ENCODE data around the gene PIGL. TPM values are rescaled to one million over a fixed set of nuclear protein-coding genes. Genes with fewer than 3 reads are reported as not detected.
"Not testable (repeated sequence)": the region's sequence is repeated elsewhere in the genome, so short reads cannot be mapped to it uniquely, and the experiment has no call there.

The PIGL gene
- polyA plus RNA-seq = 49.0 TPM
- long read RNA-seq, donor 1, partial matches to known transcripts = 18 of 67 reads
- long read RNA-seq, donor 1, other reads (novel, unspliced or antisense) = 45 of 67 reads
- long read RNA-seq, donor 2, partial matches to known transcripts = 0 of 3 reads
- long read RNA-seq, donor 2, other reads (novel, unspliced or antisense) = 0 of 3 reads
- long read RNA-seq, donor 3 = 0 reads
- long read RNA-seq, donor 4, partial matches to known transcripts = 0 of 11 reads
- long read RNA-seq, donor 4, other reads (novel, unspliced or antisense) = 11 of 11 reads
- long read RNA-seq, donor 5, partial matches to known transcripts = 6 of 50 reads
- long read RNA-seq, donor 5, other reads (novel, unspliced or antisense) = 42 of 50 reads
- long read RNA-seq, donor 6, partial matches to known transcripts = 0 of 2 reads
- long read RNA-seq, donor 6, other reads (novel, unspliced or antisense) = 0 of 2 reads
- long read RNA-seq, donor 7 = 0 reads
- long read RNA-seq, donor 8, partial matches to known transcripts = 0 of 6 reads
- long read RNA-seq, donor 8, other reads (novel, unspliced or antisense) = 0 of 6 reads
- long read RNA-seq, donor 9, partial matches to known transcripts = 36 of 89 reads
- long read RNA-seq, donor 9, other reads (novel, unspliced or antisense) = 47 of 89 reads
- long read RNA-seq, donor 10, transcript PIGL-205 (2 exons, 888 nt) = major isoform, 6 of 8 reads
- long read RNA-seq, donor 10, partial matches to known transcripts = 0 of 8 reads
- long read RNA-seq, donor 10, other reads (novel, unspliced or antisense) = 0 of 8 reads
- long read RNA-seq, donor 11, partial matches to known transcripts = 0 of 3 reads
- long read RNA-seq, donor 11, other reads (novel, unspliced or antisense) = 0 of 3 reads

DNA sequence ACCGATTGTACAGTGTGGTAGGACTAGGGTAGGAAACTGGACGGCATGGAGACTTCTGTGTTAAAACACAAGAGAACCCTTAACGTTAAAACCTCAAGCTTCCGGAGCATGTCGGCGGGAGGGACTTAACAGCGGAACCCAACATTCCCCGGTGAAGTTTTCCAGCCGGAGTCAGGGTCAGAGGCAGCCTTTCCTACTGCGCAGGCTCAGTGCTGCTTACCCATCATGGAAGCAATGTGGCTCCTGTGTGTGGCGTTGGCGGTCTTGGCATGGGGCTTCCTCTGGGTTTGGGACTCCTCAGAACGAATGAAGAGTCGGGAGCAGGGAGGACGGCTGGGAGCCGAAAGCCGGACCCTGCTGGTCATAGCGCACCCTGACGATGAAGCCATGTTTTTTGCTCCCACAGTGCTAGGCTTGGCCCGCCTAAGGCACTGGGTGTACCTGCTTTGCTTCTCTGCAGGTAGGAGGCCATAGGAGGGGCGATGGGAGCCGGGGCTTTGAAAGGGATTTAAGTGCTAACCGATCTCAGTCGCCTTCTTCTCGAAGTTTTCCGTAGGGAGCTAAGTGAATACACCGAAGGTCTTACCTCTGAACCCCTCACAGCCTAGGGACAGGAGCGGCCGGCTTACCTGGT lies at the start of gene PIGL:
Gene PIGL (plus strand): TSS at position 209 of the 634 bp plus-strand sequence. CDS start 17 bp downstream, at position 226.
- H3K27ac ChIP-seq (ENCODE audit: low read length) = peak within 1 kb of the TSS; percentile 93

DNA sequence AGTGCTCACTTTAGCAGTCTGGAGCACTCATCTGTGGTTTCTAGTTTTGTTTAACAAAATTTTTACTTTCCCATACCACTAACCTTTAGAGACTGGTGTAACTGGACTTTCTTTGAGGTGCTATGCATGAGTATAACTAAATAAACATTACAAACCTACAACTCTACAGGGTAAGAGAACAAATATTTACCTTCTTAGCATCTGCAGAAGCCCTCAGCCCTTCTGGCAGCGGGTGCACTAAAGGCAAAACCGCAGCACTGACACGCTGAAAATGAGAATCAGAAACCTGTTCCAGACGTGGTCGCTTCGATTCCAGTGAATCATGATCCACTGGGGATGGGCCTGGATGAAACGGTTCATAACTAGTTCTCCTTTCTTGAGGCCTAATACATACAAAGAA lies 45.4 kb upstream of the PIGL start:
- peaks cover 23% of the 10 kb centered on the region for H3K36me3 ChIP-seq (ENCODE audit: control insufficient read depth, insufficient read depth, low read length)
- no peaks in the 10 kb centered on the region for H3K9me3 ChIP-seq (ENCODE audit: control insufficient read depth, low read depth, low read length)
- peak in 1 of 2 donors; percentile 8 for DNase-seq
- H3K4me1 ChIP-seq (ENCODE audit: control insufficient read depth, insufficient read depth, low read length) = no peaks in the 10 kb centered on the region
- no peak overlapping the region for H3K4me3 ChIP-seq (ENCODE audit: low read length)
- WGBS (ENCODE audit: insufficient coverage, low lambda C conversion rate) = no CpG with 5 or more reads among the region's 7 CpGs
- no peak overlapping the region for H3K27ac ChIP-seq (ENCODE audit: low read length)
- no peaks in the 10 kb centered on the region for H3K27me3 ChIP-seq (ENCODE audit: control insufficient read depth, insufficient read depth, low read length)

More for the DNA sequence above, at the start of gene PIGL:
- H3K9me3 ChIP-seq (ENCODE audit: control insufficient read depth, low read depth, low read length) = peaks cover 3% of the 10 kb centered on the region
- H3K36me3 ChIP-seq (ENCODE audit: control insufficient read depth, insufficient read depth, low read length) = no peaks in the 10 kb centered on the region
- peak within 1 kb of the TSS; percentile 81 for H3K4me3 ChIP-seq (ENCODE audit: low read length)
- no CpG with 5 or more reads among the region's 29 CpGs for WGBS (ENCODE audit: insufficient coverage, low lambda C conversion rate)
- DNase-seq = peak; percentile 91 to 93
- H3K27me3 ChIP-seq (ENCODE audit: control insufficient read depth, insufficient read depth, low read length) = no peaks in the 10 kb centered on the region
- peaks cover 10% of the 10 kb centered on the region for H3K4me1 ChIP-seq (ENCODE audit: control insufficient read depth, insufficient read depth, low read length)

DNA sequence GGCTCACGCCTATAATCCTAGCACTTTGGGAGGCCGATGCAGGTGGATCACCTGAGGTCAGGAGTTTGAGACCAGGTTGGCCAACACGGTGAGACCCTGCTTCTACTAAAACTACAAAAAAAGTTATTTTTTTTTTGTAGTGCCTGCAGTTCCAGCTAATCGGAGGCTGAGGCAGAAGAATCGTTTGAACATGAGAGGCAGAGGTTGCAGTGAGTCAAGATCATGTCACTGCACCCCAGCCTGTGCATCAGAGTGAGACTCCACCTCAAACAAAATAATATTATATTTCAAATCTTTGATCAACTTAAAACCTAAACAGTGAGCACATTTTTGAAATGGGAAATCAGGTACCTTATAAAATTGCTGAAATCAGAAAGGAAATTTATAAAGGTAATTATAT lies 38.2 kb upstream of the PIGL start:
- no peak for DNase-seq
- Histone ChIP-seq H3K36me3 (ENCODE audit: control insufficient read depth, insufficient read depth, low read length) (peaks cover 21% of the 10 kb centered on the region), H3K4me3 (ENCODE audit: low read length) (no peak overlapping the region), H3K27ac (ENCODE audit: low read length) (no peak overlapping the region), H3K9me3 (ENCODE audit: control insufficient read depth, low read depth, low read length) (no peaks in the 10 kb centered on the region), H3K4me1 (ENCODE audit: control insufficient read depth, insufficient read depth, low read length) (no peaks in the 10 kb centered on the region), H3K27me3 (ENCODE audit: control insufficient read depth, insufficient read depth, low read length) (no peaks in the 10 kb centered on the region)
- no CpG with 5 or more reads among the region's 5 CpGs for WGBS (ENCODE audit: insufficient coverage, low lambda C conversion rate)

DNA sequence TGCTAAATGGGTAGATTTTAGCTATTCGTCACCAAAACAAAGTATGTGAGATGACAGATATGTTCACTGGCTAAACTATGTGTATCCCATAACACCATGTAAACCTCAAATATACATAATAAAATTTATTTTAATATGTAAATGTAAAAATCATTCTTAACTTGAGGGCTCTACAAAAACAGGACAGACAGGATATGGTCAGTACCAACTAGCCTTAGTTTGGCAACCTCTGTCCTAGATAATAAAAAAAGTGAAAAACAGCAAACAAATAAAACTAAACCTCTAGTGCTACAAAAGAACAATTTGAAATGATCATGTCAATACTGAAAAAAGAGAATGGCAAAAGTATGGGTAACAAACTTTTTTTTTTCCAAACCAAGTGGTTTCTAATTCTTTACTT lies 35.4 kb upstream of the PIGL start:
- Histone ChIP-seq H3K27me3 (ENCODE audit: control insufficient read depth, insufficient read depth, low read length) (no peaks in the 10 kb centered on the region), H3K4me3 (ENCODE audit: low read length) (no peak overlapping the region), H3K27ac (ENCODE audit: low read length) (no peak overlapping the region), H3K4me1 (ENCODE audit: control insufficient read depth, insufficient read depth, low read length) (no peaks in the 10 kb centered on the region), H3K9me3 (ENCODE audit: control insufficient read depth, low read depth, low read length) (no peaks in the 10 kb centered on the region), H3K36me3 (ENCODE audit: control insufficient read depth, insufficient read depth, low read length) (peaks cover 37% of the 10 kb centered on the region)
- WGBS (ENCODE audit: insufficient coverage, low lambda C conversion rate) = no CpG with 5 or more reads among the region's 1 CpG
- no peak for DNase-seq

DNA sequence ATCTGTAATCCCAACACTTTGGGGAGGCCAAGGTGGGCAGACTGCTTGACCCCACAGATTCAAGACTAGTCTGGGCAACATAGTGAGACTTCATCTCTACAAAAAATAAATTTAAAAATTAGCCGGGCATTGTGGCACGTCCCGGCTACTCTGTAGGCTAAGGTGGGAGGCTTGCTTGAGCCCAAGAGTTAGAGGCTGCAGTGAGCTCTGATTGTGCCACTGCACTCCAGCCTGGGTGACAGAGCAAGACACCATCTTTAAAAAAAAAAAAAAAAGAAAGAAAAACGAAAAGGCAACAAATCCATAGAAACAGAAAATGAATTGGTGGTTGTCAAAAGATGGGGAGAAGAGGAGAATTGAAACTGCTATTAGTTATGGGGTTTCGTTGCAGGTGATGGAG lies 29.4 kb upstream of the PIGL start:
- H3K27ac ChIP-seq (ENCODE audit: low read length) = no peak overlapping the region
- no peaks in the 10 kb centered on the region for H3K9me3 ChIP-seq (ENCODE audit: control insufficient read depth, low read depth, low read length)
- no peak overlapping the region for H3K4me3 ChIP-seq (ENCODE audit: low read length)
- WGBS (ENCODE audit: insufficient coverage, low lambda C conversion rate) = 100% methylated on average over 3 of the region's 5 CpGs
- no peaks in the 10 kb centered on the region for H3K27me3 ChIP-seq (ENCODE audit: control insufficient read depth, insufficient read depth, low read length)
- DNase-seq = no peak
- H3K36me3 ChIP-seq (ENCODE audit: control insufficient read depth, insufficient read depth, low read length) = peaks cover 54% of the 10 kb centered on the region
- no peaks in the 10 kb centered on the region for H3K4me1 ChIP-seq (ENCODE audit: control insufficient read depth, insufficient read depth, low read length)

DNA sequence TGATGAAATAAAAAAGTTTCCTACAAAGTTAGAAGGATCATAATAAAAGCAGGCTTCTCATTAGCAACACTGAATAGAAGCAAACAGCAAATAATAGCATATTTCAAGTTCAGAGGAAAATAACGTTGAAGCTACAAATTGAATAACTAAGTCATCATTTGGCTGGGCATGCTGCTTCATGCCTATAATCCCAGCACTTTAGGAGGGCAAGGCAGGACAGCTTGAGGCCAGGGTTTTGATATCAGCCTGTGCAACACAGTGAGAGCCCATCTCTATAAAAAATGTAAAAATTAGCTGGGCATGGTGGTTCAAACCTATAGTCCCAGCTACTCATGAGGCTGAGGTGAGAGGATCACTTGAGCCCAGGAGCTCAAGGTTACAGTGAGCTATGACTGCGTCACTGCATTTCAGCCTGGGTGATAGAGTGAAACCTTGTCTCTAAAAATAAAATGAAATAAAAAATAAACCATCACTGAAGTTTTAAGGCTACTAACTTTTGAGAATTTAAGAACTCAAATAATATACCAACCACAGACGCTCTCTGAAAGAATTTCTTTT lies 27.1 kb upstream of the PIGL start:
- 100% methylated on average over 1 of the region's 3 CpGs for WGBS (ENCODE audit: insufficient coverage, low lambda C conversion rate)
- no peaks in the 10 kb centered on the region for H3K4me1 ChIP-seq (ENCODE audit: control insufficient read depth, insufficient read depth, low read length)
- no peaks in the 10 kb centered on the region for H3K27me3 ChIP-seq (ENCODE audit: control insufficient read depth, insufficient read depth, low read length)
- no peak overlapping the region for H3K4me3 ChIP-seq (ENCODE audit: low read length)
- DNase-seq = no peak
- no peak overlapping the region for H3K27ac ChIP-seq (ENCODE audit: low read length)
- no peaks in the 10 kb centered on the region for H3K9me3 ChIP-seq (ENCODE audit: control insufficient read depth, low read depth, low read length)
- H3K36me3 ChIP-seq (ENCODE audit: control insufficient read depth, insufficient read depth, low read length) = peaks cover 59% of the 10 kb centered on the region

DNA sequence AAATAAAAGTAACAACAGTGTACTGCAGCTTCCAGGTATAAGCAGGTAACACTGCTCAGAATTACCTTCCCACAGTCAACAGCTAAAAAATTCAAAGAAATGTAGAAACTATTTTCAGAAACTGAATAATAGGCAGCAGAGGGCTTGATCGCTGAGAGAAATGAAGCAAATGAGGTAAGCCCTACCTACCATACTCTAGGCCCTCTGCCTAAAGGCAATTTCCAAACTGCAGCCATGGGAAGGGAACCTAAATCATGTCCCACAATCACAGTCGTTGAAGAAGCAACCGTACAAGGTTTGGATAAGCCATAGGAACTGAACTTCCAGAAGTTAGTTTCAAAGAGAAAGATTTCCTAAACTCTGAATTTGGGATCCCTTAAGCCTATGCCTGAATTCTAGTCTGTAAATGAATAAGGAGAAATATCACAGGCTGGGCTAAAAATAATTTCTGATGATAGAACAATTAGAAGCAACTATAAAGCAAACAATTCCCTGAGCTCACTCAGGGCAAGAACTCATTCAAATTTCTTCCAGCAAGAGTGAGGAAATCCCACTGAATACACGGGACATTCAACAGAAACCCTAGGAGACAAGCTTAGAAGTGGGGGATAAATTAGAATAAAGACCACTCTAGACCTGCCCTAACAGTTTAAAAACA lies 26.2 kb upstream of the PIGL start:
- no peak overlapping the region for H3K4me3 ChIP-seq (ENCODE audit: low read length)
- WGBS (ENCODE audit: insufficient coverage, low lambda C conversion rate) = no CpG with 5 or more reads among the region's 4 CpGs

DNA sequence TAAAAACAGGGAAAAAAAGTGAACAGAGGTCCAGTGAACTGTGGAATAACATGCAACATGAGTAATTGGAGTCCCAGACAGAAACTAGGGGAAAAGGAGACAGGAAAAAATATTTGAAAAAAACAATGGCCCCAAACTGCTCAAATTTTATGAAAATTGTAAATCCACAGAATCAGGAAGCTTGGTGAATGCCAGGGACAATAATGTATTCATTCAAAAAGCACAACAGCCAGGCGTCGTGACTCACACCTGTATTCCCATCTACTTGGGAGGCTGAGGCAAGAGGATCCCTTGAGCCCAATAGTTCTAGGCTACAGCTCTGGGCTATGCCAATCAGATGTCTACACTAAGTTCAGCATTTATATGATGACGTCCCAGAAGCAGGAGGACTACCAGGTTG lies 25.4 kb upstream of the PIGL start:
- Histone ChIP-seq H3K4me3 (ENCODE audit: low read length) (no peak overlapping the region), H3K4me1 (ENCODE audit: control insufficient read depth, insufficient read depth, low read length) (no peaks in the 10 kb centered on the region), H3K36me3 (ENCODE audit: control insufficient read depth, insufficient read depth, low read length) (peaks cover 49% of the 10 kb centered on the region), H3K9me3 (ENCODE audit: control insufficient read depth, low read depth, low read length) (no peaks in the 10 kb centered on the region), H3K27me3 (ENCODE audit: control insufficient read depth, insufficient read depth, low read length) (no peaks in the 10 kb centered on the region), H3K27ac (ENCODE audit: low read length) (no peak overlapping the region)
- DNase-seq = no peak
- no CpG with 5 or more reads among the region's 3 CpGs for WGBS (ENCODE audit: insufficient coverage, low lambda C conversion rate)

More for the DNA sequence above, 26.2 kb upstream of the PIGL start:
- no peak for DNase-seq
- H3K4me1 ChIP-seq (ENCODE audit: control insufficient read depth, insufficient read depth, low read length) = no peaks in the 10 kb centered on the region
- no peaks in the 10 kb centered on the region for H3K9me3 ChIP-seq (ENCODE audit: control insufficient read depth, low read depth, low read length)
- H3K36me3 ChIP-seq (ENCODE audit: control insufficient read depth, insufficient read depth, low read length) = peaks cover 53% of the 10 kb centered on the region
- no peak overlapping the region for H3K27ac ChIP-seq (ENCODE audit: low read length)
- no peaks in the 10 kb centered on the region for H3K27me3 ChIP-seq (ENCODE audit: control insufficient read depth, insufficient read depth, low read length)

DNA sequence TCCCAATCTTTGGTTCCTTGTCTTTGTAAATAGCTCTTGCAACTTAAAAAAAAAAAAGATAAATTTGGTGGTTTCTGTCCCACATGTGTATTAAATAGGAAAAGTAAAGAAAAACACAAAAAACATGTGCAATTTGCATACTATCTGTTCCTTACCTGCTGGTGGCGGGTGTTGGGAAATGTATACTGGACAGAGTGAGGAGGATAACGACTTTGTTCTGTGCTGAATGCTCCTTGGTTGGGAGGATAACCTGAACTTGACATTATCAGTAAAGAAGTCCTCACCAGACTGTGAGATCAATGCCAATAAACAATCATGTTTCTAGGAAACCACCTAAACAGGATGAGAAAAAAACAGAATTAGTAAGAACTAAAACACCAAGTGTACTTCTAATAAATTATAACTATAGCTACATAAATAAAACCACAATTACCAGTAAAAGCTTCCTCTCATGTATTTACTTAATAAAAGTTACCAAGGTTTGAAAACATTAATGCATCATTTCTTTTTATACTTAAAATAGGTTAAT lies 22.6 kb upstream of the PIGL start:
- not testable (repeated sequence) for H3K9me3 ChIP-seq (ENCODE audit: control insufficient read depth, low read depth, low read length); H3K27ac ChIP-seq (ENCODE audit: low read length); H3K4me3 ChIP-seq (ENCODE audit: low read length); H3K27me3 ChIP-seq (ENCODE audit: control insufficient read depth, insufficient read depth, low read length); H3K4me1 ChIP-seq (ENCODE audit: control insufficient read depth, insufficient read depth, low read length); DNase-seq
- H3K36me3 ChIP-seq (ENCODE audit: control insufficient read depth, insufficient read depth, low read length) = peaks cover 44% of the 10 kb centered on the region
- 100% methylated on average over 1 of the region's 2 CpGs for WGBS (ENCODE audit: insufficient coverage, low lambda C conversion rate)
